Stimulated activated CD8-positive, alpha-beta memory T cell treated with anti-CD3 and anti-CD28 coated beads, Interleukin-15, amount 100 ng/mL, for 48 hours (primary cell): ENCODE measurements around the gene SIT1.
"Not testable (repeated sequence)": the region's sequence is repeated elsewhere in the genome, so short reads cannot be mapped to it uniquely, and the experiment has no call there.

ENCODE experiments used
- DNase-seq, 2 donors: peaks; one replicate each; pipeline ENCODE4 v3.0.0-alpha.2; 2020; ENCODE audit warnings: low read depth in 2 of 2

The SIT1 gene

GRCh38 chr9:35660966-35661415 lies 10.3 kb upstream of the SIT1 start:
- DNase-seq = no peak

GRCh38 chr9:35659340-35659739 lies 8.6 kb upstream of the SIT1 start:
- no peak for DNase-seq

GRCh38 chr9:35658968-35659220 lies 8.2 kb upstream of the SIT1 start:
- no peak for DNase-seq

GRCh38 chr9:35658137-35658967 lies 7.6 kb upstream of the SIT1 start, which contains the start of gene CCDC107:
CCDC107 (plus strand) TSS chr9:35658292; CDS start chr9:35658380, 88 bp downstream.
- peak; percentile 75 to 77 for DNase-seq

GRCh38 chr9:35657546-35658136 lies 6.9 kb upstream of the SIT1 start, which contains the start of gene RMRP:
RMRP (minus strand) TSS chr9:35658019.
- peak; percentile 96 to 97 for DNase-seq

- DNase-seq = no peak
These were observed 6.3 kb upstream of the SIT1 start for GRCh38 chr9:35656831-35657545.

GRCh38 chr9:35656348-35656747 lies 5.6 kb upstream of the SIT1 start:
- DNase-seq = no peak

GRCh38 chr9:35653611-35654010 lies 2.9 kb upstream of the SIT1 start:
- DNase-seq = no peak

- DNase-seq = no peak
These were observed 2.1 kb upstream of the SIT1 start for GRCh38 chr9:35652829-35653209.

- DNase-seq = no peak
These were observed 1.5 kb upstream of the SIT1 start for GRCh38 chr9:35651956-35652828.

- DNase-seq = no peak
These were observed 1.0 kb downstream of the SIT1 start for GRCh38 chr9:35649431-35650340.

GRCh38 chr9:35646533-35647265 lies 4.0 kb downstream of the SIT1 start:
- peak; percentile 84 to 86 for DNase-seq

GRCh38 chr9:35646153-35646532 lies 4.6 kb downstream of the SIT1 start:
- no peak for DNase-seq

- DNase-seq = not testable (repeated sequence)
These were observed 5.0 kb downstream of the SIT1 start for GRCh38 chr9:35645736-35646135.

GRCh38 chr9:35643046-35643445 lies 7.7 kb downstream of the SIT1 start:
- no peak for DNase-seq

- not testable (repeated sequence) for DNase-seq
These were observed 9.3 kb downstream of the SIT1 start for GRCh38 chr9:35641478-35641877.

- not testable (repeated sequence) for DNase-seq
These were observed 10.3 kb downstream of the SIT1 start for GRCh38 chr9:35640431-35640830.

- no peak for DNase-seq
These were observed 11.1 kb downstream of the SIT1 start for GRCh38 chr9:35639631-35640030.

- DNase-seq = not testable (repeated sequence)
These were observed 11.5 kb downstream of the SIT1 start for GRCh38 chr9:35639225-35639624.

GRCh38 chr9:35638751-35639150 lies 12.0 kb downstream of the SIT1 start:
- not testable (repeated sequence) for DNase-seq
